OCI-LY7 (cell line): ENCODE measurements around the gene HIVEP3. TPM values are rescaled to one million over a fixed set of nuclear protein-coding genes. Genes with fewer than 3 reads are reported as not detected.

Experiments
- BruUV-seq: library from RNA; stranded (reverse); fragments of 400-500 nt; replicated peaks from 2 replicates; lab custom pipeline; 2021; lab: Mats Ljungman, UMichigan
- CTCF ChIA-PET: fragments of 300-600 bp; sonication (Branson Sonifier 250); formaldehyde crosslinking; loops from one replicate; lab custom pipeline; 2022; ENCODE audit warnings: antibody characterized with exemption; ENCODE audit not compliant: unreplicated experiment; lab: Charles Lee
- POLR2A ChIA-PET: fragments of 300-600 bp; sonication (Branson Sonifier 250); formaldehyde crosslinking; loops from one replicate; lab custom pipeline; 2022; ENCODE audit warnings: antibody characterized with exemption; lab: Charles Lee
- DNase-seq: peaks from one replicate; pipeline ENCODE4 v3.0.0-alpha.2; 2015; ENCODE audit warnings: low spot score
- H2AFZ ChIP-seq: fragments of 200-600 bp; sonication (generic), shearing (Covaris generic); 2 replicates; pipeline ENCODE4 v1.6.1; 2014; ENCODE audit warnings: mild to moderate bottlenecking, antibody characterized with exemption, low read length, moderate library complexity
- H3K27ac ChIP-seq: fragments of 200-600 bp; sonication (generic); 2 replicates; pipeline ENCODE4 v1.5.1; 2014; ENCODE audit warnings: mixed run types, low read depth, mild to moderate bottlenecking, moderate library complexity, low read length, inconsistent platforms; ENCODE audit not compliant: poor library complexity, severe bottlenecking
- H3K36me3 ChIP-seq: fragments of 200-600 bp; sonication (generic); 2 replicates; pipeline ENCODE4 v1.6.1; 2014; ENCODE audit warnings: mild to moderate bottlenecking, antibody characterized with exemption, low read length, moderate library complexity, mixed read lengths; ENCODE audit not compliant: insufficient read depth
- H3K4me1 ChIP-seq: fragments of 200-600 bp; sonication (generic); 2 replicates; pipeline ENCODE4 v1.5.1; 2014; ENCODE audit warnings: mild to moderate bottlenecking, low read length; ENCODE audit not compliant: insufficient read depth, poor library complexity, severe bottlenecking
- H3K4me2 ChIP-seq: fragments of 200-600 bp; sonication (generic); 2 replicates; pipeline ENCODE4 v1.6.1; 2014; ENCODE audit warnings: mild to moderate bottlenecking, low read length
- H3K4me3 ChIP-seq: fragments of 200-600 bp; sonication (generic); 2 replicates; pipeline ENCODE4 v1.5.1; 2014; ENCODE audit warnings: mild to moderate bottlenecking, low read depth, low read length; ENCODE audit not compliant: poor library complexity, severe bottlenecking
- H3K79me2 ChIP-seq: fragments of 200-600 bp; sonication (generic); 2 replicates; pipeline ENCODE4 v1.6.1; 2016; ENCODE audit warnings: low read depth, mild to moderate bottlenecking, low read length, moderate library complexity, mixed read lengths; ENCODE audit not compliant: insufficient read depth
- H3K9me2 ChIP-seq: fragments of 200-600 bp; sonication (generic); 2 replicates; pipeline ENCODE4 v1.6.1; 2016; ENCODE audit warnings: mild to moderate bottlenecking, low read length, mixed read lengths; ENCODE audit not compliant: insufficient read depth
- H3K9me3 ChIP-seq: fragments of 200-600 bp; sonication (generic); 2 replicates; pipeline ENCODE4 v1.6.1; 2014; ENCODE audit warnings: mild to moderate bottlenecking, mixed run types, low read length, mixed read lengths
- H4K20me1 ChIP-seq: fragments of 200-600 bp; sonication (generic); 2 replicates; pipeline ENCODE4 v1.6.1; 2014; ENCODE audit warnings: mild to moderate bottlenecking, antibody characterized with exemption, low read length, moderate library complexity, mixed read lengths; ENCODE audit not compliant: insufficient read depth
- EZH2phosphoT487 ChIP-seq: fragments of 200-600 bp; sonication (generic); IDR thresholded peaks from 2 replicates; pipeline ENCODE4 v1.6.1; 2018; ENCODE audit warnings: low read depth, borderline replicate concordance, mild to moderate bottlenecking, mixed run types, antibody characterized with exemption, low read length, moderate library complexity, mixed read lengths
- intact Hi-C: fragments of 100-400 bp; cut with micrococcal nuclease; formaldehyde crosslinking; loops from one replicate; pipeline ENCODE4 v1.10.0; 2022; ENCODE audit not compliant: unreplicated experiment
- total RNA-seq, 2 experiments: library from RNA; depleted of rRNA in 1 of 2; stranded (reverse); fragments of >200 nt in 1 of 2; shearing (Covaris generic) in 1 of 2; gene quantifications; 2 replicates each; pipeline ENCODE4 v1.2.3, GENCODE V29; 2014 to 2022
- TF ChIP-seq, protein P1 (sequence below): fragments of 200-600 bp; sonication (generic); conservative IDR thresholded peaks from 2 replicates; pipeline ENCODE4 v1.5.1; 2014; ENCODE audit warnings: mild to moderate bottlenecking, antibody characterized with exemption, low read length, moderate library complexity, mixed read lengths

HIVEP3 gene
- total RNA-seq, 2 experiments from 2014 or later: 0.53 to 0.60 TPM

DNA sequence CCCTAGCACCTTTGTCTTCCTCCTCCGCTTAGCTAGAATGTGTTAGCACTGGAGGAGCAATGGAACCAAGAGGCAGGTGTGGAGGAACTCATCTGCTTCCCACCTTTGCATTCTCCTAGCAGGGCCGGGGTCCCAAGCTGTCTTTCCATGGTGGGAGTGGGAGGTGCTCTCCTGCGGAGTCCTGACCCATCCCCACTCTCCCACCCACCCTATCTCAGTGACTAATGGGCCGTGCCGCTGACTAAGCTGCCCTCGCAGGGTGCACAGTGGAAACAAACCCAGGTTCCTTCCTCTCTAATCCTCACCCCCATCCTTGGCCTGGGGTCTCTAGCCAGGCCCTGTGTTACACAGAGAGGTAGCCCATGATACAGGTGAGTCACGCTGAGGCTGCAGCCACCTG is 177.5 kb downstream of the HIVEP3 start:
- no peaks in the 10 kb centered on the region for H3K36me3 ChIP-seq
- H3K79me2 ChIP-seq: no peaks in the 10 kb centered on the region
- no TSS peak for BruUV-seq
- no peaks in the 10 kb centered on the region for H3K9me2 ChIP-seq
- H4K20me1 ChIP-seq: no peaks in the 10 kb centered on the region
- DNase-seq: no peak
- no peak overlapping the region for H3K27ac ChIP-seq
- H3K4me1 ChIP-seq: peaks cover 9% of the 10 kb centered on the region
- intact Hi-C loops: no loop called here
- H3K4me3 ChIP-seq: no peak overlapping the region
- ChIA-PET POLR2A (no interaction called here), CTCF (no interaction called here)
- no peak overlapping the region for H3K4me2 ChIP-seq
- no peak for TF ChIP-seq EZH2phosphoT487
- TF ChIP-seq, protein P1, sequence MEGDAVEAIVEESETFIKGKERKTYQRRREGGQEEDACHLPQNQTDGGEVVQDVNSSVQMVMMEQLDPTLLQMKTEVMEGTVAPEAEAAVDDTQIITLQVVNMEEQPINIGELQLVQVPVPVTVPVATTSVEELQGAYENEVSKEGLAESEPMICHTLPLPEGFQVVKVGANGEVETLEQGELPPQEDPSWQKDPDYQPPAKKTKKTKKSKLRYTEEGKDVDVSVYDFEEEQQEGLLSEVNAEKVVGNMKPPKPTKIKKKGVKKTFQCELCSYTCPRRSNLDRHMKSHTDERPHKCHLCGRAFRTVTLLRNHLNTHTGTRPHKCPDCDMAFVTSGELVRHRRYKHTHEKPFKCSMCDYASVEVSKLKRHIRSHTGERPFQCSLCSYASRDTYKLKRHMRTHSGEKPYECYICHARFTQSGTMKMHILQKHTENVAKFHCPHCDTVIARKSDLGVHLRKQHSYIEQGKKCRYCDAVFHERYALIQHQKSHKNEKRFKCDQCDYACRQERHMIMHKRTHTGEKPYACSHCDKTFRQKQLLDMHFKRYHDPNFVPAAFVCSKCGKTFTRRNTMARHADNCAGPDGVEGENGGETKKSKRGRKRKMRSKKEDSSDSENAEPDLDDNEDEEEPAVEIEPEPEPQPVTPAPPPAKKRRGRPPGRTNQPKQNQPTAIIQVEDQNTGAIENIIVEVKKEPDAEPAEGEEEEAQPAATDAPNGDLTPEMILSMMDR: no peak
- H3K9me3 ChIP-seq: no peaks in the 10 kb centered on the region
- H2AFZ ChIP-seq: no peak overlapping the region

GRCh38 chr1:41740630-41741239 is 178.0 kb downstream of the HIVEP3 start:
- POLR2A ChIA-PET: no interaction called here
- no peak overlapping the region for H3K27ac ChIP-seq
- no peak for TF ChIP-seq EZH2phosphoT487
- TF ChIP-seq, protein P1: no peak
- no peak overlapping the region for H3K4me3 ChIP-seq
- no peak overlapping the region for H2AFZ ChIP-seq
- DNase-seq: no peak
- H3K4me2 ChIP-seq: peak overlapping the region; percentile 22; the same call in 1 of the 2 replicates
- no peaks in the 10 kb centered on the region for H3K79me2 ChIP-seq
- no peaks in the 10 kb centered on the region for H3K36me3 ChIP-seq
- no peaks in the 10 kb centered on the region for H3K9me3 ChIP-seq
- H4K20me1 ChIP-seq: no peaks in the 10 kb centered on the region
- intact Hi-C loops: no loop called here
- no TSS peak for BruUV-seq
- CTCF ChIA-PET: no interaction called here
- H3K9me2 ChIP-seq: no peaks in the 10 kb centered on the region
- H3K4me1 ChIP-seq: peaks cover 9% of the 10 kb centered on the region

GRCh38 chr1:41740058-41740457 is 178.7 kb downstream of the HIVEP3 start:
- Histone ChIP-seq H4K20me1 (no peaks in the 10 kb centered on the region), H3K4me3 (no peak overlapping the region), H3K9me2 (no peaks in the 10 kb centered on the region), H3K4me2 (no peak overlapping the region), H3K27ac (no peak overlapping the region), H3K36me3 (no peaks in the 10 kb centered on the region), H3K9me3 (no peaks in the 10 kb centered on the region), H3K4me1 (peaks cover 9% of the 10 kb centered on the region), H3K79me2 (no peaks in the 10 kb centered on the region), H2AFZ (no peak overlapping the region)
- intact Hi-C loops: no loop called here
- BruUV-seq: no TSS peak
- POLR2A ChIA-PET: interaction anchor here (1.2 kb wide), 1 partner anchor 10 kb away, joined by 4 read pairs; no protein-coding TSS in a partner anchor
- DNase-seq: no peak
- TF ChIP-seq, protein P1: no peak
- no peak for TF ChIP-seq EZH2phosphoT487
- CTCF ChIA-PET: no interaction called here
